GM10847 (cell line): ENCODE measurements around the gene DPM3.
A peak's percentile ranks its signal among the peaks of the same experiment; 100 is the strongest.

Experiments
- POLR2A ChIP-seq: IDR thresholded peaks from 2 replicates; pipeline ENCODE4 v1.6.1; 2011; ENCODE audit not compliant: insufficient read length; ENCODE audit errors: extremely low read depth

DPM3 gene

DNA sequence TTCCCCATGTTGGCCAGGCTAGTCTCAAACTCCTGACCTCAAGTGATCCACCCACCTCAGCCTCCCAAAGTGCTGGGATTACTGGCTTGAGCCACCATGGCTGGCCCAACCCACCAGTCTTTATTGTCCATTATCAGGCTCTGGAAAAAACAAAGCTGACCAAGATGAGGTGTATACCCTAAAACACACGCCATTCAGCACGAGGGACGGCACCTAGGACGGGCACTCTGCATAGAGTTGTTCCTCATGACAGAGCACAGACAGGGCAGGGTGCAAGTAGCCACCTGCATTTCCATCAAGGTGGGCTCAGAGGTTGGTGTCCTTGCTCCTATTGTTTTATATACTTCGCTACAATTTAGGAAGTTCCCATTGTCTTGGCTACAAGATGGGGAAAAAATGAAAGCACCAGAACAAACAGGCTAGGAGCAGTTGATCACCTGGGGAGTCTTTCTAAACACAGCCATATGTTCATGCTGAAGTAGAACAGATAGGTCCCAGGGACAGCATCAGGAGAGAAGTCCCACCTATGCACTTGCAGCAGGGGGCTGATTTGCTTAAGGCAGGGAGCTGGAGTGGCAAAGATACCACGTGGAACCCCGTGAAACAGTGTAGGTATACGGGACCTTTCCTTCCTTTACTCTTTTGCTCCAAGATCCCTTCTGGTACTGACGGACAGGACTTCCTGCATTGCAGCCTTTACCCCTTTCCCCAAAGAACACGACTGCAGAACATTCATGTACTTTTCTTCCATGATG is 28.3 kb upstream of the DPM3 start:
- TF ChIP-seq POLR2A, result no peak

DNA sequence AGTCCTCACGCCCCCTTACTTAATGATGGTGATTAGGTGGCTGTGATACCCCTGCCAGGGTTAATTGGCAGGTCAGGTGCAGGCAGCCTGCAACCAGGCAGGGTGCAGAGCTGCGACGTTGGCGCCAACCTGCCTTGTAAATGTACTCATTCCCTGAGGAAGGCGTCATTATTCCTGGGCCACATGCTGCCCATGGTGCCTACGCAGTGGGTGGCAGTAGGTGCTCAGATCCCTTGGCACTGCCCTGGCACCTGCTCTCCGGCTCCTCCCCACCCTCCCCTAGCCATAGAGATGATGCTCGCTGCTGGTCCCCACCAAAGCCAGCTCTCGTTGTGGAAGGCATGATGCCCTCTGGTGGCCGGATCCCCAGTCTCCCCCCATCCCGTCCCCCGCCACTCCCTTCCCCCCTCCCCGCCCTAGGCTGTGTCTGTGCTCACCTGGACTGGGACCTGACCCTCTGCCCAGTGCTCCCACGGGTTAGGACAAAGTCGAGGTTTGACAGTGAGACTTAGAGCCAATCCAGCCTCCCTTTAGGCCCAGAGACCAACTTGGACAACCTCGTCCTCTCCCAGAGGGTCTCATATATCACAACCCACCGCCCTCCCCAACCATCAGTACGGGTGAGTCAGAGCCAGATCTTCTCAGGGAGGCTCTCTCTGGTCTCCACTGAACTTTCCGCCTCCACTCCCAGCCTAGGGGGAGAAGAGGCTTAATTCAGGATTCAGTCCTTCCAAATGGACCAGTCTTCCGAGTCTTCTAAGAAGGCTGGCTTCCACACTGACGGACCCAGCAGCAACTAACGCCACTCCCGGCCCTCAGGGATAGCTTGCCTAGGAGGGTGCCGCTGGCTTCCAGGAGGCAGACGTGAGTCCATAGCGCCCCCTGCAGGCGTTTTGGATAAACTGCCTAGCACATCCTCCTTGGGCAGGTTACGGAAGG is 27.1 kb upstream of the DPM3 start:
- TF ChIP-seq POLR2A, result no peak

DNA sequence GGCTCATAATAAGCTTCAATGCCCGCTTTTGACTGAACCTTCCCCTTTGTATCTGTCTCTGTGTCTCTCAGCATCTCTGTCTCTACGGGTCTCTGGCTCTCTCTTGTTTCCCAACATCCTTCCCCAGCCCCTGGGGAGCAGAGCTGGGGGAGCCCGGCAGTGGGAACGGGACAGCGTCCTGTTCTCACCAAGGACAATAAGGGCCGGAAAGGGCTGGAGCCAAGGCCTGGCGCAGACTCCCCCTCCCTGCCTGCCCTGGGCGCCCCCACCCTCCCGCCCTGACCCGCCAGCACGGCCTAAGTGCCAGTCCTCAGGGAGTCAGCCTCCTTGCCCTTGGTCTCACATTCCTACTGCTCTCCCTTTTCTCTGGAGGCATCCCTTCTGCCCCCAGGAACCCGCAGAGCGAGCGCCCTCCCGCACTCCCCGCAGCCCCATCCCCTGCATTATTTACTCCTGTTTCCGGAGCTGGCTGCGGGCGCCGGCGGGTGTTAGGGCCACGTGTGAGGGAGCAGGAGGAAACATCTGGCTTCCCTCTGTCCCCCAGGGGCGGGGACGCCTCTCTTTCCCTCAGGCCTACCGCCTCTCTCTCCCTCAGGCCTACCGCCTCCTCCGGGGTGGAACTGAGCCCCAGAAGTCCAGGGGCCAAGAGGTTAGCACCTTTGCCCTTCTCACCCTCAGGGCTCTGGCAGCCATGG is 26.3 kb upstream of the DPM3 start:
- no peak for TF ChIP-seq POLR2A

DNA sequence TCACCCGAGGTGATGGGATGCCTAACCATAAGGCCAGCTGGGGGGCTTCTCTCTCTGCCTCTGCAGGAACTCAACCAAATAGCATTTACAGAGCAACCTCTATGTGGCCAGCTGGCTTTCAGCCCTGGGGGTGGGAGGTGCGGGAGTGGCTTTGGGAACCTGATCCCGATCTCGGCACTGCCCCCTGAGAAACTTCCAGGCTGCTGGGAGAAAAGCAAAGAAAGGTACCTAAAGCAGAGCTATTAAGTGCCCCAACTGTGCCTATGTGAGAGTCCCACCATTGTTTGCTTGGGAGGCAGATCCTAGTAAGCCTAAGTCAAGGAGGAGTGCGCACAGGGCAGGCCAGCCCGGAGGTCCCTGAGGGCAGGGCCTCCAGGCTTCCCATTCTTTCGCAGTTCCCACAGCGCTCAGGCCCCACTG is 25.7 kb upstream of the DPM3 start:
- no peak for TF ChIP-seq POLR2A

DNA sequence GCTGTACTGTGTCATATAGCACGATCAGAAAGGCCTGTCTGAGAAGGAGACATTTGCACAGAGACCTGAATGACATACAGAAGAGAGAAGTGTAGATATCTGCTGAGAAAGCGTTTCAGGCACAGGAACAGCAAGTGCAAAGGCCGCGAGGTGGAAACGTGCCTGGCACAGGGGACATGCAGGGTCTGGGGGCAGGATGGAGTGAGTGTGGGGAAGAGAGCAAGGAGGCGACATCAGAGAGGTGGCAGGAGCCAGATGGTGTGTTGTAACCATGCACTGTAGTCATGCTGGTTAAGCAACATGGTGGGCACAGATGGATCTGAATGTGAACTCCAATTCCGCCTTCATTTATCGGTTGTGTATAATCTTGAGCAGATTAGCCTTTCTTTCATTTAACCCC is 19.8 kb upstream of the DPM3 start:
- TF ChIP-seq POLR2A, result no peak

DNA sequence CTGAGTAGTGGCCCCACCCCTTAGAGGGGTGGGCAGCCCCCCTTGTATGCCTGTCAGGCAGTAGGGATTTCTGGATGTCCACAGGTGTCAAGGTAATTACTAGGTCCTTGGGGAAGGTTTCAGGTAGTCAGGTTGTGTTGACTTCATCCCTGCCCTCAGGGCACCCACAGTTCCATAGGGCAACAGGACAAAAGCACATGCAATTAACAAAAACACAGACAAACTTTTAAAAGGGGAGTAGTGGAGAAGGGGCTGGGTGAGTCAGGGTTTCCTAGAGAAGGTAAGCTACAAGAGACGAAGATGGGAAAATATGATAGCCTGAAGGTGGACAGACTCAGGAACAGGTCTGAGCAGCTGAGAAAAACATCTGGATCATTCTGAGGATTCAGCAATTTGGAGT is 18.7 kb upstream of the DPM3 start:
- TF ChIP-seq POLR2A, result no peak

DNA sequence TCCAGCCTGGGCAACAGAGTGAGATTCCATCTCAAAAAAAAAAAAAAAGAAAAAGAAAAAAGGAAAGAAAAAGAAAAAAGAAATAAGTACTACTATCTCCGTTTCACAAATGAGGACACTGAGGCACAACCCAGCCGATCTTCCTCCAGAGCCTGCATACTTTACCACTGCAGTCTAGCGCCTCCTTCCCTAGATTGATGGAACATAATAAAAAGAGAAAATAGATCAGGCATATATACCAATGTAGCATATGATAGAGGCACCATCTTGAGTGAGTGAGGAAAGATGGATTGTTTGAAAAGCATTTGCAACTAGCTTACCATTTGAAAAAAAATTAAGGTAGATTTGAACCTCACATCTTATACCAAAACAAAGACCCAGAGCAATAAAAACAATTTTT is 5.2 kb upstream of the DPM3 start:
- no peak for TF ChIP-seq POLR2A

DNA sequence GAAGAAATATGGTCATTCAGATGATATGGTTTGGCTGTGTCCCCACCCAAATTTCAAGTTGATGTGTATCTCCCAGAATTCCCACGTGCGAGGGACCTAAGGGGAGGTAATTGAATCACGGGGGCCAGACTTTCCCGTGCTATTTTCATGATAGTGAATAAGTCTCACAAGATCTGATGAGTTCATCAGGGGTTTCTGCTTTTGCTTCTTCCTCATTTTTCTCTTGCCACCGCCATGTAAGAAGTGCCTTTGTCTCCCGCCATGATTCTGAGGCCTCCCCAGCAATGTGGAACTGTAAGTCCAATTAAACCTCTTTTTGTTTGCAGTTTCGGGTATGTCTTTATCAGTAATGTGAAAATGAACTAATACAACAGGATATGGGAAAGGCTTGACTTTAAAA is 1.4 kb upstream of the DPM3 start:
- no peak for TF ChIP-seq POLR2A

DNA sequence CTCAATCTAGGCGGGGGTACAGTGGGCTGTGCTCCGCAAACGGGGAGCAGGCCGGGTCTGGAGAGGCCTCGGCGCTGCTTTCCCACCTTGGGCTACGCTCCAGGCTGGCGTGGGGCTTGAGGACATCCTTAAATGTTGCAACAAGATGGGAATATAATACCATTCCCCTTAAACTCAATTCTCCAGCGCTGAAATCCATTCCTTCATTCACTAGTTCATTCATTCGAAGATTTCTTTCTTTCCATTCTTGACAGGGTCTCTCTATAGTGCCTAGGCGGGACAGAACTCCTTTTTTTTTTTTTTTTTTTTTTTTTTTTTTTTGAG is 261 bp upstream of the DPM3 start:
- TF ChIP-seq POLR2A, result no peak

DNA sequence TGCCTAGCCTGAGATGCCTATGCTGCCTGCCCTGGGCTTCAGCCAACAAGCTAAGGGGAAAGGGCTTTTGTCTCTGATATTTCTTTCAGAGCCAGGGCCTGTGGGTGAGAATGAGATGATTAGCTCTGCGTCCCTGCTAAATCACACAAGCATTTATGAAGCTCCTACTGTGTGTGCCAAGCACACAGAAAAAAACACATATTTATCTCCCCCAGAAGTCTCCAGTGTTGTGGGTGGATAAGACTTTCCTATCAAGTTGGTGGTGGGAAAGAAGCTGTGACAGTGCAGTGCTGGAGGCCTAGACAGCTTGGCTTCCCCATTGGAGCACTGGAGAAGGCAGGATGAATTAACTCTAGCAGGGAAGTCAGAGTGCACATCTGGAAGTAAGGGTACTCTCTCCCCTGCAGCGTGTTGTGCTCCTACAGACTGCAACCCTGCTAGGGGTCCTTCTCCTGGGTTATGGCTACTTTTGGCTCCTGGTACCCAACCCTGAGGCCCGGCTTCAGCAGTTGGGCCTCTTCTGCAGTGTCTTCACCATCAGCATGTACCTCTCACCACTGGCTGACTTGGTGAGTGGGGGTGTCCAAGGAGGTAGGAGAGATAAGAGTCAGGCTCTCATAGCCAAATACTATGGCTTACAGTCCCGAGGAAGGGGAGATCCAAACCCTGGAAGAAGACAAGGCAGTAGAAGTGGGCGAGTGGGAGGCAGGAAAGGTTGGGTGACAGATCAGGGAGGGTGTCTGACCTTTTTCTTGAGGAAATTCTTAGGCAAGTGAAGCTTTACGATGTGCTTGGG is 3.0 kb downstream of the DPM3 start:
- no peak for TF ChIP-seq POLR2A

DNA sequence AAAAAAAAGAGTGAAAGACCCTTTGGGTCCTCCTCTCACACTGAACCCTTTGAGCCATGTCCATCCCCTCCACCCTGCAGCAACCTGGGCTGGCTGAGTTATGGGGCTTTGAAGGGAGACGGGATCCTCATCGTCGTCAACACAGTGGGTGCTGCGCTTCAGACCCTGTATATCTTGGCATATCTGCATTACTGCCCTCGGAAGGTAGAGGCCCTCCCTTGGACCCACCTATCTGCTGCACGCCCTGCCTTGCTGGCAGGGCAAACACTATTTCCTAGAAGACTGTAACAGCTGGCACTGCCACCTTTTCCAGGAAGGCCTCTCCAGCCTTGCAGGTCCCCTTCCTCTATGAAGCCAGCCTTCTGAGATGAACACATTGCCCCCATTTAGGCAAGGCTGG is 3.6 kb downstream of the DPM3 start:
- TF ChIP-seq POLR2A, result no peak

DNA sequence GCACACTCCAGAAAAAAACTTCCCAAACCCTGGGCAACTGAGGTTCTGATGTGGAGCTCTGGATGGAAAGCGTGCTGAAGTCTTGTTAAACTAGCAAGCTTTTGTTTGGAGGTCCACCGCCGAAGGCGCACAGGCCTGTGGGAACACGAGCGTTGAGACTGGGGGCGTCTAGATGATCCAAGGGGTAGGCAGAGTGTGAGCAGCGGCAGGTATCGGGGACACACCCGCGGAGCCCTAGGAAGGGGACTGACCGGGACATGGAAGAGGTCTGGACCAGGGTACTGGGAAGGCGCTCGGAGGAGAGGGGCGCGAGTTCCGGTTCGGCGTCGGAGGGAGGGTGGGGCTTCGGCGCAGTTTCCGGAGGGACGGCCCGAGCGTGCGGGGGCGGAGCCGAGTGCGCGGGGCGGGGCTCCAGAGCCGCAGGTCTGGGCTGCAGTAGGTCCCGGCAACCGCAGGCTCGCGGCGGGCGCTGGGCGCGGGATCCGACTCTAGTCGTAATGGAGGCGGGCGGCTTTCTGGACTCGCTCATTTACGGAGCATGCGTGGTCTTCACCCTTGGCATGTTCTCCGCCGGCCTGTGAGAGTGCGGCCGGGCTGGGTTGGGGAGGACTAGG is 4.8 kb downstream of the DPM3 start, which contains the start of gene SLC50A1:
TSS of gene SLC50A1 (plus strand) at position 438 of the 614 bp plus-strand sequence. CDS start at position 498, 60 bp downstream.
- TF ChIP-seq POLR2A, result peak; percentile 94

DNA sequence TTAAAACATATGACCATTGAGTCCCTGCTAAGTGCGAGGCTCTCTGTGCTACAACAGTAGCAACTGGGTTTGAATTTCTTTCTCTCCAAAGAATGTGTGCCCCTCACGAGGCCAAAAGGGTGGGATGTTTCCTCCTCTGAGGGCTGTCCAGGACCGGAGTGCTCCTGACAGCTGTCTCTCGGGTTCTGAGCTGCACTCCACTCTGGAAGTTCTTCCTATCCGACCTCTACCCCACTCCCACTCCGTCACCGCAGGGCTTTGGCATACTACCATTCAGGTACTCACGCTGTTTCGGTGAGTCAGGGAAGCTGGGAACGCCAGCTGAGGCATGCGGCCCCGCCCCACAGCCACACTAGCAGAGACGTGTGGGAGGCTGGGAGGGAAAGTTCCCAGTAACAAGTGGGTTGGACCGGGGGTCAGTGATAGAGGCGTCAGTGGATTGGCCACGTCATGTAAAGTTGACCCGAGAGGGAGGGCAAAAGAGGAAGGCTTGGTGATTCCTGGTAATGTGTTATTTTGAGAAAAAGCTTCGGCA is 5.4 kb downstream of the DPM3 start:
- TF ChIP-seq POLR2A, result no peak

DNA sequence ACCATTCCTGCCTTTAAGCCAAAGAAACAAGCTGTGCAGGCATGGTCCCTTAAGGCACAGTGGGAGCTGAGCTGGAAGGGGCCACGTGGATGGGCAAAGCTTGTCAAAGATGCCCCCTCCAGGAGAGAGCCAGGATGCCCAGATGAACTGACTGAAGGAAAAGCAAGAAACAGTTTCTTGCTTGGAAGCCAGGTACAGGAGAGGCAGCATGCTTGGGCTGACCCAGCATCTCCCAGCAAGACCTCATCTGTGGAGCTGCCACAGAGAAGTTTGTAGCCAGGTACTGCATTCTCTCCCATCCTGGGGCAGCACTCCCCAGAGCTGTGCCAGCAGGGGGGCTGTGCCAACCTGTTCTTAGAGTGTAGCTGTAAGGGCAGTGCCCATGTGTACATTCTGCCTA is 6.0 kb downstream of the DPM3 start:
- TF ChIP-seq POLR2A, result no peak
